NCI-H2171 treated with DMSO at 0.1 percent for 48 hours (cell line): ENCODE data around the gene VAT1L.

Source experiments
- DNase-seq: peaks from one replicate; lab custom pipeline; 2025; lab: John Stamatoyannopoulos, UW

VAT1L gene

DNA sequence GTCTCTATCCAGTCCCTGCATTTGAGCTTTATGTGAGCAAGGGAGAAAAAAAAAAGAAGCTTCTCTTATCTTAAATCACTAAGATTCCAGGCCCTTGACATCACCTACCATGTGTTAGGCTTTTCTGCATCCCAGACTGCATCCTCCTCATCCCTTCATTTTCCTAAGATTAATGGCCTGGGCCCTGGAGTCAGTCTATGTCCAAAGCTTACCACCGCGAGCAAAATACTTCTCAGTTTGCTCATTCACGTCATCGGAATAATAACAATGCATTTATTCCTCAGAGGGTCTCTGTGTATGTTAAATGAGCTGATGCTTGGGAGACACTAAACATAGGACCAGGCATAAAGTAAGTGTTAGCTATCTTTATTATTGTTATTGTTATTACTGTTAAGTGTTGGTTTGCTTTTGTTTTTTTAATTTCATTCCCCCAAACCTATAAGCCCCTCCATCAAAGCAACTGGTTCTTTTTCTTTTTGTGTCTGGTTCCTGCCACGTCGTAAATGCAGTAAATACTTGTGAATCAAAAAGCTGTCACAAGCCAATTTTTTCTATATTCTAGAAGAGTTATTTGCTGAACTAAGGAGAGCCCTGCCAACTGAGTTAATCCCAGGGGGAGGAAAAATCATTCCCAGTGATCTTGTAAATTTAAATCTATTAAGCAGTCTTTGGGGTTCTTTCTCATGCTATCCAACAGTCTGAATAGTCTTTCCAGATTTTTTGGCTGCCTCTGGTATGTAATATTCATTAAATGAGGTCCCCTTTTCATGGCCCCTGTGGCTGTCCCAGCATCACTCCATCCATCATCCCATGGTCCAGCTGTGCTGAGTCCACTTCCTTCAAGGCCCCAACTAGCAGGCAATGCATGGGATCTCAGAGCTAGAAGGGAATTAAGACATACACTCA lies 46.5 kb downstream of the VAT1L start:
- no peak for DNase-seq

DNA sequence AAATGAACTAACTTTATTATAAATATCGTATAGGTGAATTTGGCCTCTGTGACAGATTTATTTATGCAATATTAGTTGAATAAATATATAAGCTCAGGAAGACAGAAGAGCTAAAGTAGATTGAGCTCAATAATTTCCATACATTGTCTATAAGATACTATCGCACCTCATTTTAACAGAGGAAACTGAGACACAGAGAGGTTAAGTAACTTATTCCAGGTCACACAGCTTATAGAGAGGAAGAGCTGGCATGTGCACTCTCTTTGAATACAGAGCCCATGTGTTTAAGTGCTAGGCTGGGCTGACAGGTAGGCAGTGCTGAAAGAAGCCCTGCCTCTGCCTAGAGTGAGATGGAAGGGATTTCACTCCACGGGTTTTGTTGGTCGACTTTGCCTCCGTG lies 48.4 kb downstream of the VAT1L start:
- no peak for DNase-seq

DNA sequence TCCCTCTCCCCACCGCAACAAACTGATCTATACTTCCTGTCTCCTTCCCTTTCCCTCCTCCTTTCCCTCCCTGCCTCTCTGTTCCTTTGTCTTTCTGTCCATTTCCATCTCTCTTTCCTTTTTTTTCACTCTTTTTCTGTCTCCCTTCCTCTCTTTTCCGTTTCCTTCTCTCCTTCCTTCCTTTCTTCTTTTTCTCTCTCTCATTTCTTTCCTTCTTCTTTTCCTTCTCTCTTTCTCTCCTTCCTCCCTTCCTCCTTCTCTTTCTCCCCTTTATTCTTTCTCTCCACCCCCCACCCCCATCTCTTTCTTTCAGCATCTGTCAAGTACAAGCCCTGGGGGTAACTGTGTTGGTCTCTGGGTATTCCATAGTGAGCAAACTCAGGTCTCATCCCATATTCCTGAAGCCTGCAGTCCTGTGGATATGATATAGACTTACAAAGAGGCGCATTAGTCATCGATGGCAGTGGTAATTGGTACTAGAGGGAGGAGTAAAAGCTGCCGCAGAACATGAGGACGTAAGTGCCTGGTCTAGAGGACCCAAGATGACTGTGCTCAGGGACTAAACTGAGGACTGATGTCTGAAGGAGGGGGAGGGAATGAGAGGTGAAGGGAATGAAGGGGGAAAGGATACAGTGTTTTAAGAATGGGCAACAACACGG lies 50.4 kb downstream of the VAT1L start:
- DNase-seq: no peak

DNA sequence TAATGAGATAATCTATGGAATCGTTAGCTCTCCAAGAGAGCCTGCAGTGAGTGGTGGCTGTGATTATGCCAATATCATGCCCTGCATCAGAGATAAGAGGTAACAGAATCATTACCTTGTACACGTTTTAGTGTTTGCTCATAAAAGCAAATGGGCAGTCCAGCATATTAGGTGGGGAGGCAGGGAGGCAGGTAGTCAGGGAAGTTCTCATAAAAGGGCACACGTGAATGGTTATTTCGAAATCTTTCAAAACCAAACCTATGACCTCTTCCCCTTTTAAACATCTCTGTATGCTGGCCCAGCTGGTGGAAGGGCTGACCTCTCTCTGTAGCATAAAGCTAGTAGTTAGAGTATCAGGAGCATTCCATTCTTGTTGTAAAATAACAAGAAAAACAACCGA lies 51.7 kb downstream of the VAT1L start:
- DNase-seq: no peak

DNA sequence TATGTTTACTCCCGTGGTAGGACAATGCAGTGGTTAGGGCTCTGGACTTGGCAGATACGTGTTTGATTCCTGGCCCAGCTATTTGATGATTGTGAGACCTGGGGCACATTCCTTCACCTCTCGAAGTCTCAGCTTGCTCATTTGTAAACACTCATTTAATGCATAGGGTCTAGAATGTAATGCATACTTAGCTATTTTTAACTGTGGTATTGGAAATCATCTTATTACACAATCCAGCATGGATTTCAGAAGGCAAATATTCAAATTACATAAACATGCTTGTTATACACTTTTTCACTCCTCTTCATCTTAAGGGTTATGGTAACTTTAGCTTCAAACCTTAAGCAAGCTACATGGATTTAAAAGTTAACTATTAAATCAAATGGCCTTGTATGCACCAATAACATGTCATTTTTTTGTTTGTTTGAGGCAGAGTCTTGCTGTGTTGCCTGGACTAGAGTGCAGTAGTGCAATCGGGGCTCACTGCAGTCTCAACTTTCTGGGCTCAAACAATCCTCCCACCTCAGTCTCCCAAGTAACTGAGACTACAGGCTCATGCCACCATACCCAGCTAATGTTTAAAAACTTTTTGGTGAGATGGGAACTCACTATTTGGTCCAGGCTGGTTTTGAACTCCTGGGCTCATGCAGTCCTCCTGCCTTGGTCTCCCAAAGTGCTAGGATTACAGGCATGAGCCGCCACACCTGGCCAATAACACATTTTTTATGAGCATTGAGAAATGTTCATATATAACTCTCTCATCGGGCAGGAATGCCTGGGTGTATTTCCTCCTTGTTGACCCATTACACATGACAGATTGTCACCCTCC lies 52.5 kb downstream of the VAT1L start:
- DNase-seq: no peak

DNA sequence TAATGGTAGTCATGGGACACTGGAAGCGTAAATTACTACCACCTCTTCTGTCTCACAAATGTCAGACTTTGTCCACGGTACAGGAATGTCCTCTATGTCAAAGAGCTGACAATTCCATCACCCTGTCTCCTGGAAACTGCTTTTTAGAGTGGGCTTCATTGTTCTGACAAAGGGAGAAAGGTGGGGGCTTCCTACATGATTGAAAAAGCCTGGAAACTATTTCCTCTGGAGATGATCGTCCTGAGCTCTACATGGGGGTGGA lies 53.1 kb downstream of the VAT1L start:
- no peak for DNase-seq

DNA sequence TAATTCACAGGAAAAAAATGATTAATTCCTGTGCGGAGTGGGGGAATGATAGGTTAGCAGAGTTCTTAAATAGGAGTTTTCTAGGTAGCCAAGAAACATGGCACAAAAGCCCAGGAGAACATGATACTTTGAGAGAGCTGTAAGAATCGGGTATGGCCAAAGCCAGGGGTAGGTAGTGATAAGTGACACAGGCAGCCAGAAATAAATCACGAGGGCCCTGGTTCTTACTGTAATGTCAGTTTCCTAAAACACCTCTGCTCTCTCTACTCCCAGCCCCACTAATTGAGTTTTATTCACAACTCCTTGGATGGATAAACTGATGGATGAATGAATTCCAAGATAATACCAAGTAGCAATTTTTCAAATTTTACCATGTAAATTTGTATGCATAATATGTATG lies 54.1 kb downstream of the VAT1L start:
- no peak for DNase-seq

DNA sequence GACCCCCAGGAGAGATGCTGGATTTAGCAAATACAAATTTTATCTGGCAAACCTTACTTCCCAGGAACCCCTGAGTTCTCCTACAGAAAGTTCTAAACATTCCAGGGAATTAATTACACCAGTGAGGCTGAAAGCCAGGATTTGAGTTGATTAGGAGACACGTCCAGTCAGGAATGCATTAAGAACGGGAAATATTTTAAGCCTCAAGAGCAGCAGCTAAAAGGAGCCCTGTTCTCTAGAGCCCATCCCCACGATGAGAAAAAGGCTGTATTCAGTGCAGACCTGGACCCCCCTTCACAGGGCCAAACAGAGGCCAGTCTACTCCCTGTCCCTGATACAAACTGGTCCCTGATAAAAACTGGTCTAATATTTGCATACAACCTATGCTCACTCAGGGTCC lies 55.0 kb downstream of the VAT1L start:
- DNase-seq: no peak

DNA sequence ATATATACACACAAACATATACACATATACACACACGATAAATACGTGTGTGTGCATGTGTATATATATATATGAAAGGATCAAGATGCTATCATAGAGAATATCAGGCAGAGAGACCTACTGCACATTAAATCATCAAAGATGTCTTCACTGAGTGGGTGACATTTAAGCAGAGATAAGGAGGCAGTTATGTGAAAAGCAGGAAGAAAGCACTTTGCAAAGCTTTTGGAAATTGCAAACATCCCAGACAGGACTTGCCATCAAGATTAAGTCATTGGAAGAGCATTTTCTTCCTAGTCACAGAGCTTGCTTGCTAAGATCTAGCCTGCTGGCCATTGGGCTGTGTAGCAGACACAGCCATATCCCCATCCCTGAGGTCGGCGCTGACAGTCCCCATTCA lies 56.4 kb downstream of the VAT1L start:
- DNase-seq: no peak

DNA sequence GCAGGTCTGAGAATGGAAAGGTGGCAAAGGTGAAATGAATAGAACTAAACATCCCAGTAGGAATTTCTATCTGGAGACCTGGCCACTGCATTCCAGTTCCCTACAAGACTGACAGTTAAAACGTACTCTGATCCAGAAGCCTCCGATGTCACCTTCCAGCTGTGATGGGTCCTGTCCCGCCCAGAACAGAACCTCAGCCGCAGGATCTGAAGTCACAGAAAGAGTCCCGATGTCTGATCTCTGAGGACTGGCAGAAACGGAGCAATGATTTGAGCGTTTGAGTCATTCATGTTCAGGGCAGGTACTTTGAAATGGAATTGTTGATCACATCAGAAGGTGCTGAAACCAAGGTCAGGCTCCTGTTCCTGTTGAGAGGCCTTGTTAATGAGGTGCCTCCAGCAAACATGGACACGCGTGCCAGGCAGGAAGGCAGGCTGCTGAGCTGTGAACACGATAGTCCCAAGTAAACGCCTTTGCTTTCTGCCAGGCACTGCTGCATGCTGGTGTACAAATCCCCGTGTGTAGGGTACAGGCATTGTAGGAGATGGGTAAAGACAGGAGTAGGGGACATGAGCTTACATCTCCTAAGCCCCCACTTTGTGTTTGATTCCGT lies 61.4 kb downstream of the VAT1L start:
- no peak for DNase-seq

DNA sequence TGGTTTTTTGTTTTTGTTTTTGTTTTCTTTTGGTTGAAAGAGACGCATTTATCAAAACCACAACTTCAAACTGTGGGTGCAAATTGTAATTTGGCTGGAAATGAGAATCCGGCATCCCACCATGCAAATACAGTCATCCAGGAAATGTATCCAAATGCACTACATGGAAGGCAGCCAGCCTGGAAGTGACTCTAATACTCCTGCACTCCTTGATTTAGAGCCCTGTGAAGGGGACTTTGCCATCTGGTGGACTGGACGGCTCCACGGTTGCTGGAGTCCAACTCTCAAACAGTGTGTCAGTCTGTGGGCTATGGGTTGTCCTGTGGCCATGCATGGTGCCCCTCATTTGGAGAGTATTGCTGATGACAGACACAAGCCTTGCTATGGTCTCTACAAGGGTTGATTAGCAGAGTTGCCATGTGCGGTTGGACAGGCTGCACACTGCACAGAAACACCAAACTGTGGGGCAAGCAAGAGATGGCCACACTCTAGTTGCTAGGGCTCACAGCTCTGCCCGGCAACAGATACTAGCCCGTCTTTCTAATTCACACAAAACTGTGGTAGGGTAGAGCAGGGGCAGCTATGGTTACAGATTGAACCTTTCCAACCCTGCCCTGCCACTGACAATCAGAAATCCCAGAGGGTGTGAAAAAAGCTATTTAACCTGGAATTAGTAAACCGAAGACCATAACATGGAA lies 62.4 kb downstream of the VAT1L start:
- DNase-seq: no peak

DNA sequence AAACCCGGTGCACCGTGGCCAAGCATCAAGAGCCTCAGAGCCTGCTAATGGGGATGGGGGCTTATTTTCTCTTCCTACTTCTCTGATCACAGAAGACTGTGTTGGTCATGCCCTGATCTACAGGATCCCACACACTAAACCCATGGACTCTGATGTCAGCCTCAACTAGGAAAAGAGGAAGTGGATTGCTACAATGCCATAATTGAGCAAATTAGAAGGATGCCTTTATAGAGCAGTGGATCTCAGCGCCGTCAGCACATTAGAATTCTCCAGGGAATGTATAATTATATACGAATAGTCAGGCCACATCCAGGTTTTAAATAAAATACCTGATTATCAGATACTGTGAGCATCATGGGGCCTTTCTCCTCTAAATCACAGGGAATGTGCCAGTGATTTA lies 64.8 kb downstream of the VAT1L start:
- DNase-seq: no peak

DNA sequence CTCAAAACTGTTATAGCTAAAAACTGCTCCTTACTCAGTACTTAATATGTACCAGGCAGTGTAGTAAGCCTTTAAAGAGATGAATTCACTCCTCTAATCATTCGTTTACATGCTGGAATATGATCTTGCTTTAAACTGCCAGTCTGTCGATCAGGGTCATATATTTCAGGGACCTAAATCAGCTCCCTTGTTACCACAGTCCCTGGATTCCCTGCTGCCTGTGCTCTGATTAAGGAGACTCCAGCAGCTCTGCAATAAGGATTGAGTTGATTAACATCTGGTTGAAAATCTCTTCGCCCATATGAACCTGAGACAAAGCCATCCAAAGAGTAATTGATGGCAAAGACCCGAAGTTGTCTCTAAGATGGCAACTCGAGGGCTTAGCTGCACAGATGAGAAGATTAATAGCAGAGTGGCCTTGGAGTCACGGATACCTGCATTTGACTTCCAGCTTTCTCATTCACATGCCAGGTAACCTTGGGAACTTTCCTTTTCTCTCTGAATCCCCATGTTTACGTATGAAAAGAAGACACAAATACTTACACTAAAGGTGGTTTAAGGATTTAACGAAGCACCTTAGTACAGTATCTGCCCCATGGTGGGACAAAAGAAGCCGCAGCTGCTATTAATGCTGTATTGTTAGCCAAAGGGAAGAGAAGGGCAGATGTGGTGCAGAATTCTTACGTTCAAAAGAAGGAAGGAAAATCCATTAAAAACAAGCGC lies 68.2 kb downstream of the VAT1L start:
- DNase-seq: no peak

DNA sequence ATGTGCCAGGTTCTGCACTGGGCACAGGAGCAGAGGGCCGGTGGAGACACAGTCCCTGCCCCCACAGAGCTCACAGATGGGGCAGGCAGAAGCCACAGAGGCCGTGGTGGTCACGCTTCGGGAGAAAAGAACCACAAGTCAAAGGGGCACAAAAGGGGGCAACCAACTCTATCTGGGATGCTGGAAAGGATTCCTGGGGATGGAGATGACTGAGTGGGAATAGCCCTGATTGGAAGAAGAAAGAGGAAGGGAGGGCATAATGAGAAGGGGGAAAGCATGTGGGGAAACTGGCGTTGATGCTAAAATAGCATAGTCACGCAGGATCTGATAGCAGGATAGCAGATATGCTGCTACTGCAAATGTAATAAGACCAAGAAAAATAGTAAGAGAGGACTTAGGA lies 69.7 kb downstream of the VAT1L start:
- DNase-seq: no peak

DNA sequence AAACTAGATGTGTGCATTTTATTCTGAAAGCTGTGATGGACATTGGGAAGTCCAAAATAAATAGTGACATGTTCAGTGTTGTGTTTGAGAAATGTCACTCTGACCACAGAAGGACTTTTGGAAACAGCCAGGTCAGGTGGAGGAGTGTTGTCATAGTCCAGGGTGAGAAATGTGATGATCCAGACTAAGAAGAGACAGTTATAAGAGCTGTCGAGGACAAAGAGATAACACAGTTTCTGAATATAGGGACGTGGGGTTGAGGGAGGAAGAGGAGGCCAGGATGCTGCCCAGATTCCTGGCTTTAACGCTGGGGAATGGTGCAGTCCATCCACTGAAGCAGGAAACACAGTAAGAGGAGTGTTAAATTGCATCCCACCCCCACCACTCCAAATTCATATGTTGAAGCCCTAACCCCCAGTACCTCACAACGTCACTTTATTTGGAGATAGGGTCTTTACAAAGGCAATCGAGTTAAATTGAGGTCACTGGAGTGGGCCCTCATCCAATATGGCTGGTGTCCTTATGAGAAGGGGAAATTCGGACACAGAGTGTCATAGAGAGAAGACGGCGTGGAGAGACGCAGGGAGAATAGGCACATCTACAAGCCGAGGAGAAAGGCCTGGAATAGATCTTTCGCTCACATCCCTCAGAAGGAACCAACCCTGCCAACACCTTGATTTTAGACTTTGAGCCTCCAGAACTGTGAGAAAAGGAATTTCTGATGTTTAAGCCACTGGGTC lies 71.3 kb downstream of the VAT1L start:
- no peak for DNase-seq

DNA sequence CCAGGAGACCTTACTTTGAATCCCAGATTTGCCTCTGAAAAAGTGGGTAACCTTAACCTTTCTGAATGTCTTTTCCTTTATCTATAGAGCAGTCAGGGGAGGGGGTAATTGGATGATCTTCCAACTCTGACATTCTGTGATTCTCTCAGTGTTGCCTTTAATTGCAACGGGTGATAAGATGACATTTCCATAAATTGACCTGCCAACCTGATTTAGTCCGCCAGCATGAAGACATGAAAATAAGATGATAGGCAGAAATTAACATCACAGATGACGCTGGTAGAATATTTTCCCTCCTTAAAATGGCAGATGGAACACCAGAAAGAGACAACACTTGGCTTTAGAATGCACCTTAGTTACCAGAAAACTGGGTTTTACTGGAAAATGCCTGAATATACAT lies 72.6 kb downstream of the VAT1L start:
- DNase-seq: no peak

DNA sequence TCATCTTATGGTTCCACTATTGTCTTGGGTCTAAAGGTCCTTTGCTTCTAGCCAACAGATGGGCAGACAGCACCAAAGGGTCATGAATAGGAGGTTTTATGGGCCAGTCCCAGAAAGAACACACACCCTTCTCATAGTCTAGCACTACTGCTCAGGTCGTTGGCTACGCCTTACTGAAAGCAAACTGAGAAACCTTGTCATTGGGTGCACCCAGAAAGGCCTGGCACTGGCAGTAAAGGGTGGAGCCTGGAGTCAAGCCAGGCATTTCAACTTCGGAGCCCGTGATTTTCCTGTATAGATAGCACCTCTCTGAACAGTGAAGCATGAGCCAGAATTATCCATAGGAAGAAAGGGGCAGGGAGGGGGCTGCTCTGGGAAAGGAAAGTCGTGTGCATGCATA lies 74.9 kb downstream of the VAT1L start:
- no peak for DNase-seq

DNA sequence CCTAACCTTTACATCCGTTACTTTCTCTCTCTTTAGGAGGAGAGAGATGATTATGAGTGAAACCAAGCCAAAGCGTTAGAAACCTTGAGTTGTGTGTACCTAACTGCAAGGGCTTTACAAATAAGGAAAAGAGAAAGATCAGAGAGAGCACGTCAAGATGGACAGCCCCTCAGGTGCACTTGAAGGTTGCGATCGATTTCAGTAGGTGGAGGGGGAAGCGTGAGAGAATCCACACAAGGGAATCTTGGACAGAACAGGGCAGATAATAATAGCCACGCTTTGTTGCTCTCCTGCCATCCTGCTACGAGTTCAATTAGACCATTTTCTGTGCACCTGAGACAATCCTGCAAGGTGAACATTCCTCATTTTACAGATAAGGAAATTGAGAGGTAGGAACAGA lies 78.4 kb downstream of the VAT1L start:
- no peak for DNase-seq

DNA sequence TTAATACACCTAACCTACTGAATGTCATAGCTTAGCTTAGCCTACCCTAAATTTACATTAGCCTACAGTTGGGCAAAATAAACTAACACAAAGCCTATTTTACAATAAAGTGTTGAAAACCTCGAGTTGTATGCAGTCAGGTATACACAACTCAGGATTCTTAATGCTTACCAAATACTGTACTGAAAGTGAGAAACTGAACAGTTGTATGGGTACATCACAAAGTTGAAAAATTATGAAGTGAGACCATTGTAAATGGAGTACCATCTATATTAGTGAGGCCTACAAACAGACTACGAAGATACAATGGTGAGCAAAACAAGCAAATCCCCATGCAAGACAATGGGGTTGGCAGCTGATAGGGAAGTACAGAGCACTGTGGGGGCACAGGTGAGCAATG lies 79.7 kb downstream of the VAT1L start:
- no peak for DNase-seq

DNA sequence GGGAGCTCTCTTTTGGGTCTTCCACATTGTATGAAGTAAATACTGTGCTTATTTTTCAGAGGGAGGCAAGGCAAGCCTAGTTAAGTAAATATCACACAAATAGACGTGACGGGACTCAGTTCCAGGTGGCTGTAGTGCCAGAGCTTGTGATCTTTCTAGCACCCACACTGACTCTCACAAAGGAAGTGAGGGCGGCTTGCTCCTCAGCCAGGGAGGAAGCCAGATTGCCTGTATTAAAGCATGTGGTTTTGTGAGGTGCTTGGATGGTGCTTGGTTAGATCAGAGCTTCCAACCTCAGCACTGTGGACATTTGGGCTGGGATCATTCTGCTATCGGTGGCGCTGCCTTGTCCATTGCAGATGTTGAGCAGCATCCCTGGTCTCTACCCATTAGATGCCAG lies 80.1 kb downstream of the VAT1L start:
- DNase-seq: no peak
